ENCODE results near the gene IPO4.
A peak's percentile ranks its signal among the peaks of the same experiment; 100 is the strongest.

The IPO4 gene

DNA sequence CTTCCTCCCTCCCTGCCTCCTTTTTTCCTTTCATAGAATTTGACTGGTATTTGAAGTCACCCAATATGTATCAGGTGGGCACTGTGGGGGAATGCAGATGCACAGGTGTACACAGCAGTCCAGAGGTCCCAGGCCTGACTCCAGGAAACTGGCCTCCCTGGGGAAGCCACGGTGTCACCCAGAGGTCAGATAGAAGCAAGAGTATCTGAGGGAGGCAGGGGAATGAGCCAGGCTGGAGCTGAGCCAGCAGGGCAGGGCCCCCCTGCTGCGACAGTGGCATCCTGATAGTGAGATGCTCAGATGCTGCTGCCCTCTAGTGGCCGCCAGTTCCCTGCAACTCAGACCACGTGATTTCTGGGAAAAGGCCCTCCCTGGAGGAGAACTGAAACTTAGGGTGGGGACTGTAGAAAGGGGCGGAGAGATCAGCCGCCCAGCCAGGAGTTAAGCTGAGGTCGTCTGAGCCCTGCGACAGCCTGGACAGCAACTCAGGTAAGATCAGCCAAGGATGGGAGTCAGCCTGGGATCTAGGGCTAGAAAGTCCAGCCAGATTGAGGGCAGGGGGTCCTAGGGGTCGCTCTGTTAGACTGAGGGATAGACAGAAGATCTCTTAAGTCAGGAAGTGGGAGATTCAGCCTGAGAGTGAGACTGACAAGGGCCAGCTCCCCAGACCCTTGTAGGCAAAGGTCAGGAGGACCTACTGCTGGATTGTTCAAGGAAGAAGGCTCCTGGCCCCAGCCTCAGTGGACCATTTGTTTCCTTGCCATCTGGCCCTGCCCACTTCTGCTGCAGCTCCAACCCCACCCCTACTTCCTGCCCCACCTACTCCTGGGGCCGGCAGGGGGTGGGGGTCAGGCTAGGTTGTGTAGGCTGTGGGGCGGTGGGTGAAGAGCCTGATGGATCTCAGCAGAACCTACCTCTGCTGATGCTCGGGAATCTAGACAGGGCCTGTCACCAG is 27.5 kb downstream of the IPO4 start, which contains the start of gene IRF9:
IRF9 (plus strand) TSS at position 416 of the 955 bp plus-strand sequence. CDS start 880 bp downstream, outside the sequence.
- peak; percentile 92 for TF ChIP-seq CTCF (IDR thresholded peaks at IDR 0.05; ENCODE audit: control extremely low read depth, extremely low read depth, low read depth, missing control alignments)
- POLR2A ChIA-PET: interaction anchor here (0.6 to 2.7 kb wide), 13 partner anchors 9 to 85 kb away, joined by 3 to 14 read pairs (median 5); partner anchors contain the start of genes CHMP4A, DCAF11, EMC9 and NRL
- CTCF ChIA-PET: interaction anchor here (0.6 to 7.3 kb wide), 48 partner anchors 10 to 572 kb away, joined by 3 to 154 read pairs (median 6); partner anchors contain the start of genes CHMP4A, CIDEB, DCAF11 and EMC9
- peak; percentile 94 for DNase-seq (ENCODE audit: extremely low spot score)

DNA sequence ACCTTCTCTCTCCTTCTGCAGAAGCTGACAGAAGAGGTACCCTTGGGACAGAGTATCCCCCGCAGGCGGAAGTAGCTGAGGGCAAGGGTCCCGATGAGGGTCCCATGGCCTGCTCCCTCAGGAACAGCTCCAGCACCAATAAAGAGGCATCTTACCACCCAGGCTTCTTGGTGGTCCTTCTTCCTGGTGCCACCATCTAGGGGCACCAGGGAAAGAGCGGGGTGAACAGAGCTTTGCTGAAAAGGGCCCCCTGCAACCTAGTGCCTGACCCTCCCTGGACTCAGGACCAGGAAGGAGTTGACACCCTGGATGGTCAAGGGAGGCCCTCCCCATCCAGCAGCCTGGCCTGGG is 28.1 kb downstream of the IPO4 start:
- no peak for TF ChIP-seq CTCF (IDR thresholded peaks at IDR 0.05; ENCODE audit: control extremely low read depth, extremely low read depth, low read depth, missing control alignments)
- POLR2A ChIA-PET: interaction anchor here (1.1 to 2.7 kb wide), 8 partner anchors 9 to 65 kb away, joined by 3 to 14 read pairs (median 5); partner anchors contain the start of genes CHMP4A, DCAF11, NRL and PSME1
- DNase-seq (ENCODE audit: extremely low spot score): no peak
- CTCF ChIA-PET: interaction anchor here (0.6 to 7.3 kb wide), 35 partner anchors 11 to 571 kb away, joined by 3 to 154 read pairs (median 6); partner anchors contain the start of genes CHMP4A, CIDEB, DCAF11 and IPO4

DNA sequence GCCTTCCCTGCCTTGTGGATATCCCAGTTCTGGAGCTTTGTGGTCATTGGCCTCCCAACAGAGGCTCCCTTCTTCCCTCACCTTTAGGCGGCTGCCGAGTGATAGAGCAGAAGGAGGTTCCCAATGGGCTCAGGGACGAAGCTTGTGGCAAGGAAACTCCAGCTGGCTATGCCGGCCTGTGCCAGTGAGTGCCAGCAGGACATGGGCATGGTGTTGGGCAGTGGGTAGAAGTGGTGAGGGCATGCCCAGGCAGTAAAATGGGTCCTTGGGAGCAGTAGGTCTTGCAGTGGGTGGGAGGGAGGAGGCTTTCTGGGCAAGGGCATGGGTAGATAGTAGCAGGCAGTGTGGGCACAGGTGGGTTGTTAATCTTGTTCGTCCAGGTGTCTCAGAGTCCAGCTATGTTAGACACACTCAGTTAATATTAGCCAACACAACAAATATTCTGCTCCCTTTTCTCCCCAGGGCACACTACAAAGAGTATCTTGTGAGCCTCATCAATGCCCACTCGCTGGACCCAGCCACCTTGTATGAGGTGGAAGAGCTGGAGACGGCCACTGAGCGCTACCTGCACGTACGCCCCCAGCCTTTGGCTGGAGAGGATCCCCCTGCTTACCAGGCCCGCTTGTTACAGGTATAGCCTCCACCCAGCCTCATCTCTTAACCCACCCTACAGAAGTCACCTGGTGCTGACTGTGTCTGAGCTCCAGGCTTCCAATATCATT is 28.7 kb downstream of the IPO4 start:
- ChIA-PET CTCF (interaction anchor here (1.0 to 7.3 kb wide), 20 partner anchors 11 to 148 kb away, joined by 3 to 154 read pairs (median 9); partner anchors contain the start of genes CIDEB, DCAF11, MDP1 and NRL), POLR2A (interaction anchor here (1.7 to 2.7 kb wide), 5 partner anchors 8 to 46 kb away, joined by 5 to 14 read pairs (median 5); partner anchors contain the start of genes DCAF11, NRL, PSME1 and PSME2)
- DNase-seq (ENCODE audit: extremely low spot score): no peak
- TF ChIP-seq CTCF (IDR thresholded peaks at IDR 0.05; ENCODE audit: control extremely low read depth, extremely low read depth, low read depth, missing control alignments): no peak

DNA sequence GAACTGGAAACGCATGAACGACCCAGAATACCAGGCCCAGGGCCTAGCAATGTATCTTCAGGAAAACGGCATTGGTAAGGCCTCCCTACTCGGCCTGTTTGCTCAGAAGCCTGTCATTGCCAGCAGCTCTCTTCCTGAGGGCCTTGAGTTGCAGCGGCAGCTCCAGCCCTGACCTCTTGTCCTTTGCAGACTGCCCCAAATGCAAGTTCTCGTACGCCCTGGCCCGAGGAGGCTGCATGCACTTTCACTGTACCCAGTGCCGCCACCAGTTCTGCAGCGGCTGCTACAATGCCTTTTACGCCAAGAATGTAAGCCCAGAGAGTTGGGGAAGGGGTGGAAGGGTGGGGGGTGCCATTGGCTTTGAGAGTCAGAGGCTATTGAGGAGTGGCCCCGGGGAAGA is 31.3 kb downstream of the IPO4 start:
- POLR2A ChIA-PET: interaction anchor here (0.8 to 1.0 kb wide), 2 partner anchors 16 to 142 kb away, joined by 3 read pairs; partner anchors contain the start of genes DHRS1, EMC9 and NOP9
- CTCF ChIA-PET: interaction anchor here (0.9 to 1.2 kb wide), 2 partner anchors 10 to 18 kb away, joined by 4 to 6 read pairs; partner anchors contain the start of gene RNF31
- no peak for TF ChIP-seq CTCF (IDR thresholded peaks at IDR 0.05; ENCODE audit: control extremely low read depth, extremely low read depth, low read depth, missing control alignments)
- DNase-seq (ENCODE audit: extremely low spot score): no peak

DNA sequence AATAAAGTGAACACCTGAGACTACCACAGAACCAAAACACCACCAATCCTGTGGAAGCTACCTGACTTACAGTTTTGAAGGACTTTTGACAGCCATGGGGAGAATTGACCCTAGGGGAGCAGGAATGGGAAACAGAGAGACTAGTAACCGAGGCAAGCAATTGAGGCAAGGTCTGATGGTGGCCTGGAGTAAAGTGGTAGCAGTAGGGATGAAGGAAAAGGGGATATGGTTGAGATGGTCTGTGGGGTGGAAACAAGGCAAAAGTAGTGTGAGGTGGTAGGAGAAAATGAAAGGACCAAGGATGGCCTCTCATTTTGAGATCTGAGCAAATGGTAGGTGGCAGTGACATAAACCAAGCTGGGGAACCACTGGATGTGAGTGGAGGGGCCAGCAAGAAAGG is 31.8 kb downstream of the IPO4 start:
- ChIA-PET POLR2A (interaction anchor here (0.8 to 1.0 kb wide), 2 partner anchors 16 to 143 kb away, joined by 3 read pairs; partner anchors contain the start of genes DHRS1, EMC9 and NOP9), CTCF (interaction anchor here (0.9 to 1.2 kb wide), 3 partner anchors 9 to 18 kb away, joined by 3 to 6 read pairs (median 4); partner anchors contain the start of gene RNF31)
- no peak for TF ChIP-seq CTCF (IDR thresholded peaks at IDR 0.05; ENCODE audit: control extremely low read depth, extremely low read depth, low read depth, missing control alignments)
- no peak for DNase-seq (ENCODE audit: extremely low spot score)

Measured in GM10248 (cell line).